Lower leg skin (tissue), 3 donors: ENCODE results near the gene PRPF31.
"Not testable (repeated sequence)": the region's sequence is repeated elsewhere in the genome, so short reads cannot be mapped to it uniquely, and the experiment has no call there.

ENCODE experiments used
- CTCF ChIP-seq, 3 donors: fragments of 450-650 bp; IDR thresholded peaks; one replicate each; pipeline ENCODE4 v1.5.1; 2016; ENCODE audit warnings: antibody characterized with exemption in 3 of 3, mild to moderate bottlenecking in 3 of 3, moderate library complexity in 2 of 3
- POLR2A ChIP-seq, 2 donors: fragments of 450-650 bp; IDR thresholded peaks; one replicate each; pipeline ENCODE4 v1.6.1; 2016 to 2017; ENCODE audit warnings: antibody characterized with exemption in 2 of 2, mild to moderate bottlenecking in 1 of 2, moderate library complexity in 1 of 2

- not testable (repeated sequence) for TF ChIP-seq CTCF, POLR2A (IDR thresholded peaks at IDR 0.05)
Measured at GRCh38 chr19:54099903-54100255, 15.7 kb upstream of the PRPF31 start.
